Nucleus accumbens (tissue), 56 donors: Measurements from ENCODE around the gene C1QTNF8.

ENCODE experiments used
- DNase-seq, 56 donors: peaks; one replicate each; lab custom pipeline; 2025; lab: John Stamatoyannopoulos, UW

C1QTNF8 gene

DNA sequence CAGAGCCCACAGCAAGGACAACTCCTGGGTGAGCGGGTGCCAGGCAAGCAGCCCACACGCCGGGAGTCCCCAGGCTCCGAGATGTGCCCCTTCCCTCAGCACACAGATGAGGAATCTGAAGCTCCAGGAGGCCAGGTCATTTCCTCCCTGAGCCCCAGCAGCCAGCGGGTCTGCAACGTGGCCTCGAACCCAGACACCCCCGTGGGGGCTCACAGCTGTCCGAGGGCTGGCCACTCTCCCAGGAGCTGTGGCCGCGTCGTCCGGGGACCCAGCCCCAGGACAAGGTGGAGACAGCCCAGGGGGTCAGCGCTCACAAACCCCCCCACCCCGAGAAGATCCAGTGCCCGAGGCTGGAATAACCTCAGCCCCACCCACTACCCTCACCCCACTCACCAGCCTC is 17.4 kb upstream of the C1QTNF8 start:
- DNase-seq: no peak

DNA sequence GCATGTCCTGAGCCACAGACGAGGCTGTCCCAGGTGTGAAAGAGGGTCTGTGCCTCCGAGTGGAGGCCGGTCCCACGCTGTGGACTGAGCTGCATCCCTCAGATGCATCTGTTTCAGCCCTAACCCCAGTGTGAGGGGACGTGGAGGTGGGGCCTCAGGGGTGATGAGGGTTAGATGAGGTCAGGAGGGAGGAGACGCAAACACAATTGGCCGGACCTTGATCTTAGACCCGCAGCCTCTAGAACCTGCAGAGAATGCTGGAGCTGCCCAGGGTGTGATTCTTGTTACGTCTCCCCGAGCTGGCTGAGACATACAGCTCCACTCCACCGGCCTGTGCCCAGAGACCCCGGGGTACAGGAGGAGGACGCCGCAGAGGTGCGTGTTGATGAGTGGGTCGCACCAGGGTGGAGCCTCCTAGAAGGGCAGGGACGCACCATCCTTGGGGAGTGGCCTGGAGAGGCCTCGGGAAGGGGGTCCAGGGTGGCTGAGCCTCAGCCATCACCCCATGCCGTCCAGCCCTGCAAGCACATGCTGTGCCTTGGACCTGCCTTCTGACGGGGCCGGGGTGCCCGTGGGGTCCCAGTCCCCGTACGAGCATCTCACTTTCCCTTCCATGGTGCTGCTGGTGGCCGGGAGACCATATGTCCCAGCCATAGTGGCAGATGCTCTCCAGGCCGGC is 16.6 kb upstream of the C1QTNF8 start:
- DNase-seq: no peak

DNA sequence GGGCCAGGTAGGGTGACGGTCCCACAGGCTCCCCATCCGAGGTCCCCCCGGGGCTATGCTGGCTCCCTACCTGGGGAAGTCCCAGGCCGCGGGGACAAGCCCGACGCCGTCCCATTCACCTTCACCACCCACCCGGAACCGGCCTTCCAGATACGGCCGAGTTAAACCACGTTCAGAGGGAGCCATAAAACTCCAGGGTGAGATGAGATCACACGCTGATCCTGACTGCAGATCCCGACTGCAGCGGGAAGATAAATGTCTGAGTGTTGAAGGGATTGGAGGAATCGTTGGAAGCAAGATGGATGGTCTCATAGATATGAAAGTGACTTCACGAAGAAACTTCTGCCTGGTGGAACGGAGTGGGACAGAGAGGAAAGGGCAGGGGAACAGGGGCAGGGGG is 13.6 kb upstream of the C1QTNF8 start:
- no peak for DNase-seq

GRCh38 chr16:1108299-1109252 is 12.5 kb upstream of the C1QTNF8 start:
- DNase-seq: peak in 28 of 56 donors; percentile 5 to 73 (median 27)

GRCh38 chr16:1107731-1108130 is 11.7 kb upstream of the C1QTNF8 start:
- no peak for DNase-seq

GRCh38 chr16:1107141-1107540 is 11.1 kb upstream of the C1QTNF8 start:
- DNase-seq: no peak

DNA sequence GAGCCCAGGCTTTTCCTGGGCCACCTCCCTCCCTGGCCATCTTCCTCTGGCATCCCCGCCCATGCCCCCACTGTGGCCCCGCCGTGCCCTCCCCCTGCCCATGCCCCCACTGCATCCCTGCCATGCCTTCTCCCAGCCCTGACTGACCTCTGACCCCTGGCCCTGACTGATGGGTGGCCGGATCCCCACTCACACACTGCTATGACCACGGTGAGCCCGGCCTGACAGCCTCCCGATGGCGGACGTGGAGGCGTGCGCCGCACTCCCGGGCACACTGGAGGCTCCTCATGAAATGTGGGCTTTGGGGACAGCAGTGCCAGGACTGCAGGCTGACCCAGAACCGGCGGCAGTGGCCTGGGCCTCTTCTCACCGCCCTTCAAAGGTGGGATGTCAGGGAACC is 10.6 kb upstream of the C1QTNF8 start:
- DNase-seq: no peak

GRCh38 chr16:1105888-1106620 is 10.0 kb upstream of the C1QTNF8 start:
- peak in 50 of 56 donors; percentile 5 to 83 (median 42) for DNase-seq

- DNase-seq: no peak
Measured at GRCh38 chr16:1103636-1103980, 7.6 kb upstream of the C1QTNF8 start.

DNA sequence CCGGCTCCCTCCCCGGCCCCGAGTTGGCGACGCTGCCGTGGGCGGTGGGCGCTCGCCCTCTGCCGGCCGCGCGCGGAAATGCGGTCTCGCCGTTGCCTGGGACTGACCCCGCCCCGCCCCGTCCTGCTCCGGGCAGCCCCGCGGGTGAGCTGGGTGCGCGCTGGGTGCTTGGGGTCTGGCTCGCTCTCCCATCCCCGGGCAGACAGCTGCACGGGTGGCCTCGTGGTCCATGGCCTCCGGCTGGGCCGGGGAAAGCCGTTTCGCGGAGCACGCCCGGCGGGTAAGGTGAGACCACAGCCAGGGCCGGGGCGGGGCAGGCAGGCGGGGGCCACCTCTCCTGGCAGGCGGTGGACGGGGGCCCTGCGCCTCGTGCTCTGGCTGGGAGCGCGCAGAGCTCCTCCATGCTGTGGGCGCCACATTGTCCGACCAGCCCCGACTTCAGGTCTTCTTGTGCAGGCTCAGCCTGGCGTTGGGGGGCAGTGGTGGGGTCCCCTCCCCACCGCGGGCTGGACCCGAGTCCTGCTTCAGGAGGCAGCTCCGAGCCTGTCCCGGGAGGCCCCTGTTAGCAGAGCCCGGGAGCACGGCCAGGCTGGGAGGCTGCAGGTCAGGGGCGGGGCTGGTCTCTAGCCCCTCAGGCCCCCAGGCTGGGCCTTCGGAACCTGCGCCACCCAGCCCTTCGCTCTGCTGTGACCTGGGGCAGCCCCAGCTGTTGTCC is 7.0 kb upstream of the C1QTNF8 start:
- DNase-seq: peak in 28 of 56 donors; percentile 2 to 72 (median 19)

DNA sequence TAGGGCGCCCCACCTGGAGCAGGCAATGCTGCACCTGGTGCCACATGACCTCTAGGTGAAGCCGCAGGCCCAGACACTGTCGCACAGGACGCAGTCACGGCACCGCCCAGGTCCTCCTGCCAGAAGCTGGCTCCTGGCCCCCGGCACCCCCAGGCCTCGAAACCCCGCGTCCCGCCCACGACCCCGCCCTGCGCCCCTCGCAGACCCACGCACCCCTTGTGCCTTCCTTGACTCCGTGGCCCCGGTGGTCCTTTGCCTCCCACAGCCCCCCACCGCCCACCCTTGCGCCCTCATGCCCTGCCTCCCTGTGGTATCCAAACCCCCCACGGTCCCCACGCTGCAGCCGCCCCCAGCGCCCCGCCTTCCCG is 6.3 kb upstream of the C1QTNF8 start:
- peak in 1 of 56 donors; percentile 56 for DNase-seq

DNA sequence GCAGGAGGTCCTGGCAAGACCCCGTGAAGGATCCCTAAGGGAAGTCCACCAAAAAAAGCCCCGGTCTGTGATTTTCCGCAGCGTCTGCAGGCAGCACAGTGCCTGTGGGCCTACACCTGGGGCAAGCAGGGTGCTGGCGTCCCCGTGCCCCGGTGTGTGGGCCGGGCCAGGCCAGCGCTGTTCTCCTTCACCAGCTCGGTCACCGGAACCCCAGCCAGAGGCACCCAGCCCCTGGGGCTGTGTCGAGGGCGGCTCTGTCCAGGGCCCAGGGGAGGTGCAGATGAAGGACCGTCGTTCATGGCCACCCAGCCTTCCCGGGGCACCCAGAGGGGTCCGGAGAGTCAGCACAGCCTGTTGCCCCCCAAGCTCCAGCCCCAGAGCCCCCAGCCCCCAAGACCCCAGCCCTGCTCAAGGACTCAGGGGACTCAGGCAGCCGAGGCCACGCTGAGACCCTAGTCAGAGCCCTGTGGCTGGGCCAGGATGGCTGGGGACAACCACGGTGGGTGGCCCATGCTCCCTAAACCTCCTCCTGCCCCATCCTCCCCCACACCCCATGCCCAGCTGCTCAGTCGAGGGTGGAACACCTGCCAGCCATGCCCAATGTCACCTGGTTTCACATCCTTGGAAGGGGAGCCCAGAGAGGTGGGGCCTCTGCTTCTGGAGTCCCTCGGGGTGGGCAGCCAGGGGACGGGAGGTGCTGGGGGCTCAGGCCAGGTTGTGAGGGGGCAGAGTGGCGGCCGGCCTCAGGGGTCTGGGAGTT is 5.7 kb upstream of the C1QTNF8 start:
- peak in 1 of 56 donors; percentile 56 for DNase-seq

GRCh38 chr16:1101133-1101532 is 5.1 kb upstream of the C1QTNF8 start:
- DNase-seq: no peak

- DNase-seq: no peak
Measured at GRCh38 chr16:1100084-1100800, 4.2 kb upstream of the C1QTNF8 start.

DNA sequence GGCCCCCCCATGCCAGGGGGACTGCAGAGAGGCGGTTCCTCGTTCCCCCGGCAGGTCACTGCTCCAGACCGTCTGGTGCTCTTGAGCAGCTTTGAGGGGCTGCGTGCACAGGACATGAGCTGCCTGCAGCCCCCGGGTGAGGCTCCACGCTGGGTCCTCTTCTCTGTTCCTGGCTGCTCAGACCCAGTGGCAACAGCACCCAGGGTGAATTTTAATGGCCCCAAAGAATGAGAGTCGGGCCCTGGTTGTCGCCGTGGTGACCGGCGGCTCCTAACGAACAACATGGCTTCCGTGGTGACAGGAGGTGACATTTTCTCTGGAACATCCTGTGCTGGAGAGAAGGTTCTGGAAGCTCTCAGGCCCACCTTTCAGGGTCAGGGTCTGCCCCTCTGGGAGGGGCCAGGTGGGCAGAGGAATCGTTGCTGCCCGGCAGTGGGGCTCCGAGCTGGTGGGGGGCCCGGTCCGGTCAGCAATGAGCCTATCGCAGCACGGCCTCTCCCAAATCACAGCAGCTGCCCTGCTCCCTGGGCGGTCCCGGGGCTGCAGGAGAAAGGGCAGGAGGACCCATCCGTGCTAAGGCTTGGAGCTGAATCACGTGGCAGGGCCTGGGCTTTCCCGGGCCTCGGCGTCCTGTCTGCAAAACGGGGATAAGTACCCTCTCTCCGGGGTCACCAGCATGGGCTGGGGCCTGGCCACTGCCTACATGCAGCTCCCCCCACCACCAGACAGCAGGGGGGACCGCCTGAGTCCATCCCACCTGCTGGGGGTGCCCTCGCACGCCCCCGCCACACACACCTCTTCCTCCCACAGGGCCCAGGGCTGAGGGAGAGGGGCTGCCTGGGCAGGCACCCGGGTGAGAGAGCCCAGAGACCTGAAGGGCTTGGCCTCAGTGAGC is 3.4 kb upstream of the C1QTNF8 start:
- DNase-seq: peak in 1 of 56 donors; percentile 5

DNA sequence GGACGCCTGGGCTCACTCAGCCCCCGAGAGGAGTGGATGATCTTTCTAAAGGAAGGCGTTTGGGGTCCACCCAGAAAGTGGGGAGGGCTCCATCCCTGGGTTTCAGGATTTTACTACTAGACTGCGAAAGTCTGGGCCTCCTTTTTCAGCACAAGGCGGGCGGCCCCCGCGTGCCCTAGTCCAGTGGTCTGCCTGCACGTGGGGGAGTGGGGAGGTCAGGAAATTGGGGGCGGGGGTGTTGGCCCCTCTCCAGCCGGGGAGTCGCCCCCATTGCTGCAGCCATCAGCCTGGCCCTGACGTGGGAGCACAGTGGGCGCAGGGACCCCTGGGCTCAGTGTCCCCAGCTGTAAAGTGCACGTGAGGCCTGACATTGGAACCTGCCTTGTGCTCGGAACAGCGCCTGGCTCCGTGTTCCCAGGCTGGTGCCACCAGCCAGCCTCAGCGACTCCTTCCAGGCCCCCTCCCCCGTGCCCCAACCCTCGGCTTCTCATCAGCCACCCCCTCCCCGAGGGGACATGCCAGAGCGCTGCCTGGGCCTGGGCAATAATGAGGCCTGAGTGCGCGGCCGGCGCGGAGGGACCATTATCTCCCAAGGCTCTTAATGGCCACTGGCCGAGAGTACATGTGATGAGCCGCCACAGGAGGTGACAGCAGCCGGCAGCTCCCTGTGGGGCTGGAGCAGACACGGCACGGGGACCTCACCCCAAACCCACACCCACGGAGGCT is 2.4 kb upstream of the C1QTNF8 start:
- DNase-seq: peak in 3 of 56 donors; percentile 6 to 39 (median 19)

DNA sequence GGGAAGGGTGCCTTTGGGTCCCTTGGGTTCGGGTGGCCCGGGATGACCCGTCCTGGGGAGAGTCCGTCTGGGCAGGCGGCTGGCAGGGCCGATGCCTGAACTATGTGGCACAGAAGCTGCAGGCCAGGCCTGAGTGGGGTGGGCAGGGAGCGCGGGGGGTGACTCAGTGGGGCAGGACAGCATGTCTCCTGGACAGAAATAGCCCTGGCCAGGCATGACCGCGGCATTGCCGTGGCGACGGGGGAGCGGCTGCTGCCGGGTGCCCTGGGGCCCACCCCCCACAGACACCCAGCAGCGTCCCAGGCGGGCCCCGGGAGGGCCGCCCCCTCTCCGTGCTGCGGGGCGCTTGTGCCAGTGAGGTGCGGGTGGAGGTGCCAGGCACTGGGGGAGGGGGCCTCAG is 1.8 kb upstream of the C1QTNF8 start:
- peak in 9 of 56 donors; percentile 6 to 64 (median 24) for DNase-seq
